Activated CD8-positive, alpha-beta memory T cell treated with anti-CD3 and anti-CD28 coated beads, Interleukin-2, amount 50 U/mL, for 1 hour (primary cell): ENCODE data around the gene SYT3.
"Not testable (repeated sequence)": the region's sequence is repeated elsewhere in the genome, so short reads cannot be mapped to it uniquely, and the experiment has no call there.

Experiments used
- DNase-seq: peaks from one replicate; pipeline ENCODE4 v3.0.0-alpha.2; 2020; ENCODE audit errors: extremely low read depth

The SYT3 gene

DNA sequence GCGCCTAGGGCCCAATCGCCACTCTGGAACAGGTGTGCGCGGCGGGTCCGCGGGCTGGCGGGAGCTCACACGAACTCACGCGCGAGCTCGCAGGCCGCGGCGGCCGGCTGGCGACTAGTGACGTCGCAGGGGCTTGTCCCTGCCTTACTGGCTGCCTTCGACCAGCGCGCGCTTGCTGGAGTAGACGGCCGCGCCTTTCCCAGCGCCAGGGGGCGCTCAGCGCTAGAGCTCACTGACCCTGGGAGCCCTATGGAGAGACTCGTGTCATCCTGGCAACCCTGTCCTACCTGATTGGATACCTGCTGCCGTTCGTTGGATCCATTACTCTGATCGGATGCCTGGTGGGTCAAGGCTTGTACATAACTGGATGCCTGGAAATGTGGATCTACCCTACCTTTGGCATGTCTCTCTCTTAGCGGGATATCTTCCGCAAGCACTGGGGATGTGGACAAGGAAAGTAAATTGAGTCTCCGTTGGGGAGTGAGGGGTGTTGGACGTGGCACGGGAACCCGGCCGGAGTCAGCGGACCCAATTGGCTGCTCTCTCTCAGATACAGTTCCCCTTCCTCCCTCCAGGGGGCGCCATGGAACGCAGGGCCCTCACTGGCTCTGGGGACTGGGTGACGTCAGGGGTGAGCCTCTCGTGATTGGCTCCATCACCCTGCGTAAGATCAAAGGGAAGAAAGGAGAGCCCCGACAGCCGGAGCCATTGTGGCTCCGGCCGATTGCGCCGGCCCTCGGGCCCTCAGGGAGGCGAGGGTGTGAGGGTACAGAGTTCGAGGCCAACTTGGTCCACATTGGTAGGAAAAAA is 35.2 kb downstream of the SYT3 start:
- DNase-seq: not testable (repeated sequence)

DNA sequence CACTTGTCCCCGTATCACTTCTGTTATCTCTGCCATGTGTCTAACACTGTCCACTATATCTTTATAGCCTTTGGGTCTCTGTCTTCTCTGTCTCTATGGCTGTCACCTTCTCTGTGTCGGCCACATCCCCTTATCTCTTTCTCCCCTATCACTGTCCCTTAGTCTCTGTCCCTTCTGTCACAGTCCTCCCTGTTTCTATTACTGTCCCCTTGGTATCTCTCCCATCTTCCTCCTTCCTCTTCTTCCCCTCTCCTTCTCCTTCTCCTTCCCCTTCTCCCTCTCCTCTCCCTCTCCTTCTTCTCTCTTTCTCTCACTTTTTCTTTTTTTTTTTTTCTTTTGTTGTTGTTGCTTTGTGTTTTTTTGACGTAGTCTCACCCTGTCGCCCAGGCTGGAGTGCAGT is 36.7 kb downstream of the SYT3 start:
- DNase-seq: no peak

DNA sequence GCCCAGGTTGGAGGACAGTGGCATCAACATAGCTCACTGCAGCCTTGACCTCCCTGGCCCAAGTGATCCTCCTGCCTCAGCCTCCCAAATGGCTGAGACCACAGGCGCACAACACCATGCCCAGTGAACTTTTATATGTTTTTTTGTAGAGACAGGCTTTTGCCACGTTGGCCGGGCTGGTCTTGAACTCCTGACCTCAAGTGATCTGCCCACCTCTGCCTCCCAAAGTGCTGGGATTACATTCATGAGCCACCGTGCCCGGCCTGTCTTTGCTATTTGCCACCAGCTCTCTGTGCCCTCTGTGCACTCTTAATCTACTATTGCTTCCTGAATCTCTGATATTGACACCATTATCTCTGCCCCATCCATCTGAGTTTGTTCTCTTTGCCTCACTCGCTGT is 37.2 kb downstream of the SYT3 start:
- DNase-seq: no peak

DNA sequence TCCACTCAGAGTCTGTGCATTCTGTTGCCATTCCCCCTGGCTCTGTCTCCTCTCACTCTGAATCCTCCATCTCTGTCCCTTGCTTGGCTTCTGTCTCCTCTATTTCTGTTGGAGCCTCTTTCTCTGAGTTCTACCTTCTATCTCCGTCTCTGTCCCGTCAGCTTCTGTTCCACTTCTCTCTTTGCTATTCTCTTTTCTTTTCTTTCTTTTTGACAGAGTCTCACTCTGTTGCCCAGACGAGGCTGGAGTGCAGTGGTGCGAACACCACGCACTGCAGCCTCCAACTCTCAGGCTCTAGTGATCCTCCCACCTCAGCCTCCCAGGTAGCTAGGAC is 37.6 kb downstream of the SYT3 start:
- DNase-seq: no peak

DNA sequence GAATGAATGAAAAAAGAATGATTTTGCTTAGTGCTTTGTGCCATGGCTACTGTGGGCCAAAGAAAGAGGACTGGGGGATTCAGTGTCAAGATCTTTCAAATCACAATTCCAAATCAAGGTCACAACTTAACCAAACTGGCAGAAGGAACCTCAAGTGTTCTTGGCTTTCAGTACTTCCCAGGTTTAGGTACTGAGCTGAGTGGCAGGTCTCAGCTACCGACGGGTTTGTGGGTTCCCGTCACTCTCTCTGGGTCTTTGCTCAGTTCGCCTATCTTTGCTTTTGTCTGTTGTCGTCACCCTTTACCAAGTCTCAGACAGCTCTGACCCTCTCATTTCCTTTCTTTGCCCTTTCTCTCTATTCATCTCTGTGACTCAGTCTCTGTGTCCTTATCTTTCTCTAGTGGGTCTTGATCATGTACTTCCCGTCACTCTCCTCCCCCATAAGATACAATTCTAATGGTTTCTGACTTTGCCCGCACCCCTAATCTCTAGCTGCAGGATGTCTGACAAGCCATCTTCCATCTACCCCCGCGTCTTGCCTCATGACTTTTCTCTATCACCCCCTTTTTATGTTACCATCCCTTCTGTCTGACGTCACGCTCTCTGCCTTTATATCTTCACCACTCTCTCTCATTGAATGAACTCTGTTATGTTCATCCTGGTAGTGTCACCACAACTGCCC is 38.1 kb downstream of the SYT3 start:
- DNase-seq: no peak

DNA sequence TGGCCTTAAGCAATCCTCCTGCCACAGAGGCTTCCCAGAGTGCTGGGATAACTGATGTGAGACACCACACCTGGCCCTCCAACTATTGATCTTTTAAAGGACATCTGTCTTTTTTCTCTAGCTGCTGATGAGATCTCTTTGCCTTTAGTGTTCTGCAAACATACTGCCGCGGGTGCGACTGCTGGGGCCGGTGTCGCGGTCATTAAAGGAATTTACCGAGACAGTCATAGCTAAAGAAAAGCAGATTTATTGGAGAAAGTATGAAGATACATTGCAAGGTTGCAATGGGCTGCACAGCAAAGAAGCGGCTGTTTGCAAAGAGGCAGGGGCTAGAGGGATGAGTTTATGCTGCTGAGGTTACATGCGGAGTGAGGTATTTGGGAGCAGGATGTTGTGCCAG is 40.3 kb downstream of the SYT3 start:
- no peak for DNase-seq

DNA sequence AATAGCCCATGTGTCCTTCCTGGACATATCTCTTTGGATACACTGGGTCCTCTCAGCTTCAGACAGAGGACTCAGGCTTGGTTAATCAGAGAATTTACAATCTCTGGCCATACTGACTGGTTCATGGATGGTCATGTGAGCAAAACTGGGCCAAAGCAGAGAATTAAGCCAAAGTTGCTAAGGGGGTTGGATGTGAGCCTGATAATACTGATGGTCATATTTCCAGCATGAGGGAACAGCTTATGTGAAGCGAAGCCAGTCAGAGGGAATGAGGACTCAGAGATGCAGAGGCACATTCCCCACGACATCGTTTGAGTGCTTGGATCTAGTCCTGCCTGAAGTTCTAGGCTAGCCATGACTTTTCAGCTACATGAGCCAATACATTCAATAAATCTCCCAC is 49.5 kb downstream of the SYT3 start:
- no peak for DNase-seq

DNA sequence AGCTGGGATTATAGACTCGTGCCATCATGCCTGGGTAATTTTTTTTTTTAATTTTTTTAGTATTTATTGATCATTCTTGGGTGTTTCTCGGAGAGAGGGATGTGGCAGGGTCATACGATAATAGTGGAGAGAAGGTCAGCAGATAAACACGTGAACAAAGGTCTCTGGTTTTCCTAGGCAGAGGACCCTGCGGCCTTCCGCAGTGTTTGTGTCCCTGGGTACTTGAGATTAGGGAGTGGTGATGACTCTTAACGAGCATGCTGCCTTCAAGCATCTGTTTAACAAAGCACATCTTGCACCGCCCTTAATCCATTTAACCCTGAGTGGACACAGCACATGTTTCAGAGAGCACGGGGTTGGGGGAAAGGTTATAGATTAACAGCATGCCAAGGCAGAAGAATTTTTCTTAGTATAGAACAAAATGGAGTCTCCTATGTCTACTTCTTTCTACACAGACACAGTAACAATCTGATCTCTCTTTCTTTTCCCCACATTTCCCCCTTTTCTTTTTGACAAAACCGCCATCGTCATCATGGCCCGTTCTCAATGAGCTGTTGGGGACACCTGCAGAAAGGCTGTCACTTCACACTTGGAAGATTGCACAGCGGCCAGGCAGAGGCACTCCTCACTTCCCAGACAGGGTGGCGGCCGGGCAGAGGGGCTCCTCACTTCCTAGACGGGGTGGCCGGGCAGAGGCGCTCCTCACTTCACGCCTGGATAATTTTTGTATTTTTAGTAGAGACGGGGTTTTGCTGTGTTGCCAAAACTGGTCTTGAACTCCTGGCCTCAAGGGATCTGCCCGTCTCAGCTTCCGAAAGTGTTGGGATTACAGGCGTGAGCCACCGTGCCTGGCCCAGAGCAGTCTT is 57.7 kb downstream of the SYT3 start:
- DNase-seq: not testable (repeated sequence)

DNA sequence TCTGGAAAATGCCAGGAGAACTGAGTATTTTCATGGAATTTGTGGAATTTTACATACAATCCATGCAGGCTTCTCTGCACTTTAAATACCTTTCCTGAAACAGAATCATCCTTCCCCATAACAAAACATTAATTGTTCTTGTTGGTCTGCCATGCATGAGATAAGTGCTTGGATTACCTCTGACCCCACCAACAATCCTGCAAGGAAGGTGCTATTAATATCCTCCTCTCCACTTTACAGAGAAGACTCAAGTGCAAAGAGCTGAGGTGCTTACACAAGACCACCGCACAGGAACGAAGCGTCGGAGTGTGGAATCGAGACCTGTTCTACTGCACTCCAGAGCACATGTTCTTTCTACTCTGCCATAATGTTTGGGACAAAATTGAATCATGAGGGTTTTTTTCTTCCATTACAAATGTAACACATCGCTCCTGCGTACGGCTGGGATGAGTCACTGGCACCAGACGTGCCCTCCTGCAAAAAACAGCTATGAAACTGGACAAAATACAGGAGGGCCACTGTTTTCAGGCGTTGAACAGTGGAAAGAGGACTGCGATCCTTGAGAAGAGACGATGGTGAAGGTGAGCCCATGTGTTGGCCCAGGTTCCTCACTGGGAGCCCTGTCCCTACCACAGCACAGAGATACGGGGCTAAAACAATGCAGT is 58.6 kb downstream of the SYT3 start:
- DNase-seq: no peak

DNA sequence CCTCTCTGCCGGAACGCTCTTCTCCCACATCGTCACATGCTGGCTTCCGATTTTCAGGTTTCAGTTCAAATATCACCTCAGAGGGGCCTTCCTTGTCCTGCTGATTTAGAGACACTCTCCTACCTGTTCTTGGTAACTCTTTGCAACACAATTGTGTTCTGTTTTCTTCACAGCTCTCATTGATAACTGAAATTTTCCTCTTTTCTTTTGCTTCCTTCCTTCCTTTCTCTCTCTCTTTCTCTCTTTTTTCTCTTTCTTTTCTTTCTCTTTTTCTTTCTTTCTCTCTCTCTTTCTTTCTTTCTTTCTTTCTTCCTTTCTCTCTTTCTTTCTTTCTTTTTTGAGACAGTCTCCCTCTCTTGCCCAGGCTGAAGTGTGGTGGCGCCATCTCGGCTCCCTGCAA is 59.4 kb downstream of the SYT3 start:
- DNase-seq: no peak

DNA sequence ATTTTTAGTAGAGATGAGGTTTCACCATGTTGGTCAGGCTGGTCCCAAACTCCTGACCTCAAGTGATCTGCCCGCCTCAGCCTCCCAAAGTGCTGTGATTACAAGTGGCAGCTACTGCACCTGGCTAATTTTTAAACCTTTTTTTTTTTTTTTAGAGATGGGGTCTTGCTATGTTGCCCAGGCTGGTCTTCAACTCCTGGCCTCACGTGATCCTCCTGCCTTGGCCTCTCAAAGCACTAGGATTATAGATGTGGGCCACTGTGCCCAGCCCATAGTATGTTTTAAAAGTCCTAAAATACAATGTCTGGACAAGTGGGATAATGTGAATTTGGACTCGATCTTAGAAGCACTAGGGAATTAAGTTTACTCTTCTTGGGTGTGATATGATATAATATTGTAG is 62.9 kb downstream of the SYT3 start:
- not testable (repeated sequence) for DNase-seq

DNA sequence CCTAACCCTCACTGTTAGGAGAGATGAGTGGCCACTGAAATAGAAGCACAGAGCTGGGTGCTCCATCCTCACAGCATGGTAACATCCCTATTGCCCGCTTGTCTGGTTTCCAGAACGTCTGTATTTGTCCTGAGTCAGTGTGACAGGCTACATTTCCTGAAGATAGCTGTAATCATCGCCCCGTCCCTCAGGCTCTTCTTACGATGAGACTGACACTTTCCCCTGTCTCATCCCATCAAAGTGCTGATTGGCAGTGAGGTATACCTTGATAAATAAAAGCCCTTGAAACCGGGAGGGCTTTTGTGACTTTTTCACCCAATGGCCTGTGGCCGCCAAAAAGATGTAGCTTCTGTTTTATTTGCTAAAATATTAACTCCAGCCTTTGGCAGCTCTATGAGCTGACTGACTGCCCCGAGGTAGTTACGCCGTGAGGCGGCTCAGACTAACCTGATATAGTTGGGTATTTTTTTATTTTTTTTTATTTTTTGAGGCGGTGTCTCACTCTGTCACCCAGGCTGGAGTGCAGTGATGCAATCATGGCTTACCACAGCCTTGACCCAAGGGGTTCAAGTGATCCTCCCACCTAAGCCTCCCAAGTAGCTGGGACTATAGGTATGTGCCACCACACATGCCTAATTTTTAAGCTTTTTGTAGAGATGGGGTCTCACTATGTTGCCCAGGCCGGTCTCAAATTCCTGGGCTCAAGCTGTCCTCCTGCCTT is 65.8 kb downstream of the SYT3 start:
- DNase-seq: no peak
